ENCODE measurements around the gene PPIL4. TPM values are rescaled to one million over a fixed set of nuclear protein-coding genes. Genes with fewer than 3 reads are reported as not detected.

PPIL4 gene
- total and polyA plus RNA-seq, 10 of the 15 experiments (the other 5 are each of a cell fraction or from before 2014, with no cell fraction given) = 8.0 to 28.4 (median 24.3) TPM

DNA sequence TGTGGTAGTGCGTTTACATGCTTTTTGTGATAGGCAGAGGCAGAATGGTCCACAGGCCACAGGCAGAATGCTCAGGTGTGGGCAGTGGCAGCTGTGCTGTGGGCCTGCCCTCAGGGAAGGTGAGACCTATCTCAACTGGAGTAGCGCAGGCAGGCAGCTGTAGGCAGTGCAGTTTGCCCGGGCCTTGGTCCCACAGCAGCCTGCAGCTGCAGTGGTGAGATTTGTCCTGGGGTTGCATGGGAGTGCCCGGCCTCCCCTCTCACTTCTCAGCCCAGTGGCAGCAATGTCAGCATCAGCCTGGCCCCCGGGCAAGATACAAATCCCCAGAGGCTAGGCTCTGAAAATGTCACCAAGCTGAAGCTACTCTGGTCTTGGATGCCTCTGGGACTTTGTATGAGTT lies 6.1 kb upstream of the PPIL4 start:
- ChIA-PET RAD21 (ENCODE audit: unreplicated experiment) (no interaction called here), POLR2A (no interaction called here), CTCF (interaction anchor here (0.7 to 2.5 kb wide), 3 partner anchors 9 to 35 kb away, joined by 3 to 11 read pairs (median 8); no protein-coding TSS in a partner anchor), SMC1A (ENCODE audit: uncharacterized antibody, unreplicated experiment) (interaction anchor here (1.3 kb wide), 1 partner anchor 10 kb away, joined by 4 read pairs; no protein-coding TSS in a partner anchor)
- Histone ChIP-seq H4K20me1 (ENCODE audit: control insufficient read depth, insufficient read depth) (no peaks in the 10 kb centered on the region), H3K27ac (ENCODE audit: control insufficient read depth, insufficient read depth) (no peak overlapping the region), H3K4me1 (ENCODE audit: control insufficient read depth, insufficient read depth, low read length) (no peaks in the 10 kb centered on the region), H3K4me3 (no peak overlapping the region), H3K79me2 (ENCODE audit: control insufficient read depth, insufficient read depth, low read length) (no peaks in the 10 kb centered on the region), H3K4me2 (ENCODE audit: control insufficient read depth, insufficient read depth) (no peak overlapping the region), H3K27me3 (replicated peaks in 1 of 2; ENCODE audit: control insufficient read depth in 2 of 2, insufficient read depth in 2 of 2, low read length in 1 of 2) (no peaks in the 10 kb centered on the region; a peak in 2 of 4 replicates), H3K36me3 (ENCODE audit: control insufficient read depth in 2 of 2, insufficient read depth in 2 of 2, low read length in 1 of 2) (no peaks in the 10 kb centered on the region), H3K9ac (ENCODE audit: control insufficient read depth, insufficient read depth, low read length) (no peak overlapping the region), H3K9me3 (replicated peaks; ENCODE audit: control insufficient read depth, insufficient read depth, low read length) (no peaks in the 10 kb centered on the region), H2AFZ (ENCODE audit: control insufficient read depth, low read depth, low read length) (no peak overlapping the region)
- no peak for TF ChIP-seq FOS (IDR thresholded peaks at IDR 0.05; ENCODE audit: borderline replicate concordance, extremely low read depth, insufficient read length)
- no peak for TF ChIP-seq JUNB (IDR thresholded peaks at IDR 0.05)
- TF ChIP-seq ZNF622 (IDR thresholded peaks at IDR 0.05) = no peak
- TF ChIP-seq, protein P1, sequence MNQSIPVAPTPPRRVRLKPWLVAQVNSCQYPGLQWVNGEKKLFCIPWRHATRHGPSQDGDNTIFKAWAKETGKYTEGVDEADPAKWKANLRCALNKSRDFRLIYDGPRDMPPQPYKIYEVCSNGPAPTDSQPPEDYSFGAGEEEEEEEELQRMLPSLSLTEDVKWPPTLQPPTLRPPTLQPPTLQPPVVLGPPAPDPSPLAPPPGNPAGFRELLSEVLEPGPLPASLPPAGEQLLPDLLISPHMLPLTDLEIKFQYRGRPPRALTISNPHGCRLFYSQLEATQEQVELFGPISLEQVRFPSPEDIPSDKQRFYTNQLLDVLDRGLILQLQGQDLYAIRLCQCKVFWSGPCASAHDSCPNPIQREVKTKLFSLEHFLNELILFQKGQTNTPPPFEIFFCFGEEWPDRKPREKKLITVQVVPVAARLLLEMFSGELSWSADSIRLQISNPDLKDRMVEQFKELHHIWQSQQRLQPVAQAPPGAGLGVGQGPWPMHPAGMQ (IDR thresholded peaks at IDR 0.05; ENCODE audit: borderline replicate concordance) = no peak
- WGBS (ENCODE audit: insufficient coverage, insufficient replicate concordance, low lambda C conversion rate, missing lambda C conversion rate) = 44% methylated on average over 5 of the region's 5 CpGs
- peak; percentile 35; the same call in 1 of the 3 replicates for ATAC-seq
- FAIRE-seq = no peak
- intact Hi-C loops (cut with micrococcal nuclease; ENCODE audit: unreplicated experiment) (no loop called here), in situ Hi-C loops (cut with MboI) (no loop called here)
- no TSS peak for BruUV-seq (replicated peaks)
- DNase-seq (ENCODE audit: low read depth, low spot score) = no peak

DNA sequence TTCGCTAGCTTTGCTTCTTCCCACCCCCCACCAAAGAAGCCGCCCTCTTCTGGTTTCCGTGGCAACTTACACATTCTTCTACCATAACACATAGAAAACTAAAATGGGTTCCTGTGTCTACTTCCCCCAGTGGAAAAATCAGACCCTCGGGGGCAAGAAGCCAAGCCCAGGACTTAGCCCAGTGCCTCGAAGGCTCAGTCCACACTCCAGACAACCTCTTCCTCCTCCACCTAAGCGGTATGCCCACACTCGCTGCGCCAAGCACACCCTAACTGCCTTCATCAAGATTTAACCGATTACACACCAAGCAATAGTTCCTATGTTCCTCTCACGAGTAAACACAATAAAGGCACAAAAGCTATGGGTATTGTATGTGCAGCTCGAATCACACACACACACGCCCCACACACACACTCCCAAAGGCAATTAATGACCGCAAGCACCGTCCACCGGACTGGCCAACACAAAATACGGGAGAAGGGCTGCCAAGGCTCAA lies 537 bp downstream of the PPIL4 start:
- H3K79me2 ChIP-seq (ENCODE audit: control insufficient read depth, insufficient read depth, low read length) = peaks cover 43% of the 10 kb centered on the region
- peak; percentile 73; the same call in 1 of the 2 replicates for TF ChIP-seq BMI1 (IDR thresholded peaks at IDR 0.05; ENCODE audit: borderline replicate concordance)
- no peak for TF ChIP-seq TCF3 (IDR thresholded peaks at IDR 0.05; ENCODE audit: borderline replicate concordance, insufficient read depth, low read depth, low read length)
- TF ChIP-seq, protein P2, sequence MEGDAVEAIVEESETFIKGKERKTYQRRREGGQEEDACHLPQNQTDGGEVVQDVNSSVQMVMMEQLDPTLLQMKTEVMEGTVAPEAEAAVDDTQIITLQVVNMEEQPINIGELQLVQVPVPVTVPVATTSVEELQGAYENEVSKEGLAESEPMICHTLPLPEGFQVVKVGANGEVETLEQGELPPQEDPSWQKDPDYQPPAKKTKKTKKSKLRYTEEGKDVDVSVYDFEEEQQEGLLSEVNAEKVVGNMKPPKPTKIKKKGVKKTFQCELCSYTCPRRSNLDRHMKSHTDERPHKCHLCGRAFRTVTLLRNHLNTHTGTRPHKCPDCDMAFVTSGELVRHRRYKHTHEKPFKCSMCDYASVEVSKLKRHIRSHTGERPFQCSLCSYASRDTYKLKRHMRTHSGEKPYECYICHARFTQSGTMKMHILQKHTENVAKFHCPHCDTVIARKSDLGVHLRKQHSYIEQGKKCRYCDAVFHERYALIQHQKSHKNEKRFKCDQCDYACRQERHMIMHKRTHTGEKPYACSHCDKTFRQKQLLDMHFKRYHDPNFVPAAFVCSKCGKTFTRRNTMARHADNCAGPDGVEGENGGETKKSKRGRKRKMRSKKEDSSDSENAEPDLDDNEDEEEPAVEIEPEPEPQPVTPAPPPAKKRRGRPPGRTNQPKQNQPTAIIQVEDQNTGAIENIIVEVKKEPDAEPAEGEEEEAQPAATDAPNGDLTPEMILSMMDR (IDR thresholded peaks at IDR 0.05 in 2 of 3, conservative IDR thresholded peaks at IDR 0.05 in 1 of 3; ENCODE audit: control insufficient read depth in 2 of 3, extremely low read depth in 1 of 3, insufficient read depth in 1 of 3, low read depth in 3 of 3, low read length in 3 of 3) = peak; percentile 21 to 40 (median 27); a peak in 4 of 6 replicates
- no peak for TF ChIP-seq KLF5 (IDR thresholded peaks at IDR 0.05; ENCODE audit: partially characterized antibody)
- TF ChIP-seq CBFB (IDR thresholded peaks at IDR 0.05; ENCODE audit: low read depth) = no peak
- no peak for TF ChIP-seq FOXK2 (IDR thresholded peaks at IDR 0.05)
- no peak for TF ChIP-seq SPI1 (IDR thresholded peaks at IDR 0.05; ENCODE audit: borderline replicate concordance, insufficient read depth, low read depth, low read length)
- no peak for TF ChIP-seq WRNIP1 (IDR thresholded peaks at IDR 0.05; ENCODE audit: borderline replicate concordance, low read depth, low read length)
- no peak for TF ChIP-seq SIN3A (IDR thresholded peaks at IDR 0.05; ENCODE audit: low read depth, low read length)
- TF ChIP-seq POU2F2 (IDR thresholded peaks at IDR 0.05; ENCODE audit: borderline replicate concordance, low read depth, low read length) = no peak

More for the DNA sequence above, 537 bp downstream of the PPIL4 start:
- intact Hi-C loops (cut with micrococcal nuclease; ENCODE audit: unreplicated experiment) = no loop called here
- no peaks in the 10 kb centered on the region; a peak in 1 of 4 replicates for H3K27me3 ChIP-seq (replicated peaks in 1 of 2; ENCODE audit: control insufficient read depth in 2 of 2, insufficient read depth in 2 of 2, low read length in 1 of 2)
- DNase-seq (ENCODE audit: low read depth, low spot score) (no peak), ATAC-seq (peak; percentile 72), FAIRE-seq (peak; percentile 27)
- H3K4me2 ChIP-seq (ENCODE audit: control insufficient read depth, insufficient read depth) = peak overlapping the region; percentile 93
- no peaks in the 10 kb centered on the region for H3K9me3 ChIP-seq (replicated peaks; ENCODE audit: control insufficient read depth, insufficient read depth, low read length)
- ChIA-PET RAD21 (ENCODE audit: unreplicated experiment) (interaction anchor here (0.9 to 1.4 kb wide), 3 partner anchors 18 to 56 kb away, joined by 3 to 10 read pairs (median 4); no protein-coding TSS in a partner anchor), POLR2A (interaction anchor here (0.5 to 2.2 kb wide), 7 partner anchors 14 to 1270 kb away, joined by 3 to 7 read pairs (median 4); no protein-coding TSS in a partner anchor), SMC1A (ENCODE audit: uncharacterized antibody, unreplicated experiment) (interaction anchor here (0.7 to 2.1 kb wide), 12 partner anchors 14 to 205 kb away, joined by 3 to 8 read pairs (median 5); partner anchors contain the start of gene LATS1), CTCF (interaction anchor here (0.6 to 5.2 kb wide), 20 partner anchors 9 to 540 kb away, joined by 3 to 20 read pairs (median 3); partner anchors contain the start of gene ZC3H12D)
- H2AFZ ChIP-seq (ENCODE audit: control insufficient read depth, low read depth, low read length) = peak overlapping the region; percentile 89
- H4K20me1 ChIP-seq (ENCODE audit: control insufficient read depth, insufficient read depth) = no peaks in the 10 kb centered on the region
- H3K36me3 ChIP-seq (ENCODE audit: control insufficient read depth in 2 of 2, insufficient read depth in 2 of 2, low read length in 1 of 2) = no peaks in the 10 kb centered on the region
- in situ Hi-C loops (cut with MboI) = no loop called here
- H3K4me3 ChIP-seq = peak overlapping the region; percentile 92
- 2% methylated on average over 16 of the region's 16 CpGs for WGBS (ENCODE audit: insufficient coverage, insufficient replicate concordance, low lambda C conversion rate, missing lambda C conversion rate)
- H3K9ac ChIP-seq (ENCODE audit: control insufficient read depth, insufficient read depth, low read length) = peak overlapping the region; percentile 76
- BruUV-seq (replicated peaks) = TSS peak; percentile 75
- H3K27ac ChIP-seq (ENCODE audit: control insufficient read depth, insufficient read depth) = peak overlapping the region; percentile 87
- H3K4me1 ChIP-seq (ENCODE audit: control insufficient read depth, insufficient read depth, low read length) = no peaks in the 10 kb centered on the region; the same call in 1 of the 2 replicates
